Breast epithelium (tissue), 3 donors: ENCODE results near the gene TESK2.

Experiments used
- POLR2A ChIP-seq: fragments of 450-650 bp; IDR thresholded peaks from one replicate; pipeline ENCODE4 v1.6.1; 2016; ENCODE audit warnings: antibody characterized with exemption, mild to moderate bottlenecking, moderate library complexity
- POLR2AphosphoS5 ChIP-seq, 3 donors: sonication (generic); formaldehyde crosslinking; IDR thresholded peaks; one replicate each; pipeline ENCODE4 v1.6.1; 2017; ENCODE audit warnings: antibody characterized with exemption in 3 of 3
- TF ChIP-seq, protein P1 (sequence below), 3 donors: fragments of 450-650 bp; IDR thresholded peaks; one replicate each; pipeline ENCODE4 v1.5.1; 2016 to 2017; ENCODE audit warnings: antibody characterized with exemption in 3 of 3, mild to moderate bottlenecking in 3 of 3, moderate library complexity in 3 of 3

DNA sequence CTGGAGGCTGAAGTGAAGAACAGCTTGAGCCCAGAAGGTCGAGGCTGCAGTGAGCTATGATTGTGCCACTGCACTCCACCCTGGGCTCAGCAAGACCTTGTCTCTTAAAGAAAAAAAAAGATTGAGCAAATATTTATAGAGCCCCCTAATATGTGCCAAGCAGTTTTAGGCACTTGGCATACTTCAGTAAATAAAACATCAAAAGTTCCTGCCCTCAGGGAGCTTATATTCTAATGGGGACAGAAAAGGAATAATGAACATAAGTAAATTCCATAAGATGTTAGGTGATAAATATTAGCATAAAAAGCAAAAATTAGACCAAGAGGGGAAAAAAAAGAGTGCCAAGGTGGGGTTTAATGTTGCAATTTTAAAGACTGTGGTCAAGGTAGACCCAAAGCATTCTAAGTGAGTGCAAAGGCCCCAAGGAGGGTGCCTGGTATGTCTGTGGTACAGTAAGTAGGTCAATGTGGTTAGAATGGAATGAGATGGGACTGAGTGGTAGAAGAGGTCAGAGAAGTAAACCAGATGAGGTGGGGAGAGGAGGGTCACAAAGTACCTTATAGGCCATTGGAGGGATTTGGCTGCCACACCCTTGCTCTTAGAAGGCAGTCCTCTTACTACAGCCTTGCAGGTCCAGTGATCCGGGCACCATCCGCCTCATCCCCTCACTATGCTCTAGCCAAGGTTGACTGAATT, 153.2 kb downstream of the TESK2 start:
- no peak for TF ChIP-seq POLR2AphosphoS5 (IDR thresholded peaks at IDR 0.05)
- TF ChIP-seq, protein P1, sequence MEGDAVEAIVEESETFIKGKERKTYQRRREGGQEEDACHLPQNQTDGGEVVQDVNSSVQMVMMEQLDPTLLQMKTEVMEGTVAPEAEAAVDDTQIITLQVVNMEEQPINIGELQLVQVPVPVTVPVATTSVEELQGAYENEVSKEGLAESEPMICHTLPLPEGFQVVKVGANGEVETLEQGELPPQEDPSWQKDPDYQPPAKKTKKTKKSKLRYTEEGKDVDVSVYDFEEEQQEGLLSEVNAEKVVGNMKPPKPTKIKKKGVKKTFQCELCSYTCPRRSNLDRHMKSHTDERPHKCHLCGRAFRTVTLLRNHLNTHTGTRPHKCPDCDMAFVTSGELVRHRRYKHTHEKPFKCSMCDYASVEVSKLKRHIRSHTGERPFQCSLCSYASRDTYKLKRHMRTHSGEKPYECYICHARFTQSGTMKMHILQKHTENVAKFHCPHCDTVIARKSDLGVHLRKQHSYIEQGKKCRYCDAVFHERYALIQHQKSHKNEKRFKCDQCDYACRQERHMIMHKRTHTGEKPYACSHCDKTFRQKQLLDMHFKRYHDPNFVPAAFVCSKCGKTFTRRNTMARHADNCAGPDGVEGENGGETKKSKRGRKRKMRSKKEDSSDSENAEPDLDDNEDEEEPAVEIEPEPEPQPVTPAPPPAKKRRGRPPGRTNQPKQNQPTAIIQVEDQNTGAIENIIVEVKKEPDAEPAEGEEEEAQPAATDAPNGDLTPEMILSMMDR (IDR thresholded peaks at IDR 0.05): no peak
- no peak for TF ChIP-seq POLR2A
